KOPT-K1 (cell line): Measurements from ENCODE around the gene CELSR3.

Source experiments
- H3K27ac ChIP-seq: fragments of 200-600 bp; sonication (generic); 2 replicates; pipeline ENCODE4 v1.5.1; 2016; ENCODE audit warnings: antibody characterized with exemption, mild to moderate bottlenecking, low read depth, low read length; ENCODE audit not compliant: poor library complexity, severe bottlenecking
- H3K36me3 ChIP-seq: fragments of 200-600 bp; sonication (generic); 2 replicates; pipeline ENCODE4 v1.5.1; 2017; ENCODE audit warnings: antibody characterized with exemption, mild to moderate bottlenecking, low read length, moderate library complexity; ENCODE audit not compliant: insufficient read depth
- H3K9me3 ChIP-seq: fragments of 200-600 bp; sonication (generic); 2 replicates; pipeline ENCODE4 v1.5.1; 2017; ENCODE audit warnings: antibody characterized with exemption, low read length, mild to moderate bottlenecking; ENCODE audit not compliant: insufficient read depth, poor library complexity, severe bottlenecking

Gene CELSR3

GRCh38 chr3:48596676-48597407 lies 65.8 kb downstream of the CELSR3 start:
- peaks cover 53% of the 10 kb centered on the region for H3K36me3 ChIP-seq
- H3K27ac ChIP-seq = no peak overlapping the region
- H3K9me3 ChIP-seq = no peaks in the 10 kb centered on the region

DNA sequence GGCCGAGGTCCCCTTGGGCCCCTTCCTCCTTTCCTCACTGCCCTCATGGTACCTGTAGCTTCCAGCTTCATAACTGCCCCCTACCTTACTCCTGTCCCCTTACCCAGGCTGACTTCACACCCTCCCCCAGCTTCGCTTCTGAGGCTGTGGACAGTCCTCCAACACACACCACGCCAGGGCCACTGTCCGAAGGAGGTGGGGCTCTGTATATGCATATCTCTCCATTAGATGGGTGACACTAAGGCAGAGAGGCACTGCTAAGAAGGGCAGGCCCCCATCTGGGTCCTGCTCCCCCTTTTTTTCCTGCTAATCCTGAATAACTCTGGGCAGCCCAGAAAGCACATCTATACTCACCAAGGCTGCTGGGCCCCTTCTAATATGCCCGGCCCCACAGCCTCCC lies 66.5 kb downstream of the CELSR3 start:
- Histone ChIP-seq H3K27ac (no peak overlapping the region), H3K9me3 (no peaks in the 10 kb centered on the region), H3K36me3 (peaks cover 46% of the 10 kb centered on the region)

- Histone ChIP-seq H3K27ac (no peak overlapping the region), H3K9me3 (no peaks in the 10 kb centered on the region), H3K36me3 (peaks cover 41% of the 10 kb centered on the region)
These were observed 67.1 kb downstream of the CELSR3 start for GRCh38 chr3:48595526-48596121.

- H3K27ac ChIP-seq = no peak within 1 kb of the TSS
- no peaks in the 10 kb centered on the region for H3K9me3 ChIP-seq
- H3K36me3 ChIP-seq = peaks cover 36% of the 10 kb centered on the region
These were observed 67.6 kb downstream of the CELSR3 start, which contains the start of gene COL7A1 for GRCh38 chr3:48595075-48595525. Gene COL7A1, minus strand, starts transcription at chr3:48595329. Its CDS starts 170 bp downstream, at chr3:48595159.

DNA sequence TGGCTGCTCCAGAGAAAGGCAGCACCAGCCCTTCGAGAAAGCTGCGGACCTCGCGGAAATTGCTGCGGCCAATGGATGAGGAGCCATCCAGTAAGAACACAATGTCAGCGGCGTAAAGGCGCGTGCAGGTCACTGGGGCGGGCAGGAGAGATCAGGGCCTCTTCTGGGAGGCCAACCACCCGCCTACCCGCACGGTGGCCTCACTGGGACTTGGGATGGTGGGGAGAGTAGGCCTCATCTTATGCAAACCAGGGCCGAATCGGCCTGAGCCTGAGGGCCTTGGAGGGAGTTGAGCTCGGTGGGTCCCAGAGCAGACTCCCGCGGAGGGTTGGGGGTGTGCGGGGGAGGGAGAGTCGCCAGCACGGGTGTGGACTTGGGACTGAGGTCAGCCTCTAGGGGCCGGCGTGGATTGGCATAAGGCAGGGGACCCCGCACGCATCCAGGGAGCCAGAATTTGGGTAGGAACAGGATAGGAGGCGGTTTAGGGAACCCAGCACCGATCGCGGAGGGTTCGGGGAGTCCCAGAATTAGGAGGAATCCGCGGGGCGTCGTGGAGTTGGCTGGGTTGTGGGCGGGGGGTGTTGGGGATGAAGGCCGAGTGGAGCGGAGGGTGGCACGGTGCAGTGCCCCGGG lies 68.2 kb downstream of the CELSR3 start:
- H3K27ac ChIP-seq = no peak overlapping the region
- H3K36me3 ChIP-seq = peaks cover 30% of the 10 kb centered on the region
- no peaks in the 10 kb centered on the region for H3K9me3 ChIP-seq

- no peak overlapping the region for H3K27ac ChIP-seq
- H3K36me3 ChIP-seq = peaks cover 18% of the 10 kb centered on the region
- no peaks in the 10 kb centered on the region for H3K9me3 ChIP-seq
These were observed 69.3 kb downstream of the CELSR3 start for GRCh38 chr3:48593337-48593736.

- Histone ChIP-seq H3K27ac (no peak overlapping the region), H3K36me3 (peaks cover 11% of the 10 kb centered on the region; the same call in 1 of the 2 replicates)
These were observed 70.1 kb downstream of the CELSR3 start for GRCh38 chr3:48592519-48593087.

DNA sequence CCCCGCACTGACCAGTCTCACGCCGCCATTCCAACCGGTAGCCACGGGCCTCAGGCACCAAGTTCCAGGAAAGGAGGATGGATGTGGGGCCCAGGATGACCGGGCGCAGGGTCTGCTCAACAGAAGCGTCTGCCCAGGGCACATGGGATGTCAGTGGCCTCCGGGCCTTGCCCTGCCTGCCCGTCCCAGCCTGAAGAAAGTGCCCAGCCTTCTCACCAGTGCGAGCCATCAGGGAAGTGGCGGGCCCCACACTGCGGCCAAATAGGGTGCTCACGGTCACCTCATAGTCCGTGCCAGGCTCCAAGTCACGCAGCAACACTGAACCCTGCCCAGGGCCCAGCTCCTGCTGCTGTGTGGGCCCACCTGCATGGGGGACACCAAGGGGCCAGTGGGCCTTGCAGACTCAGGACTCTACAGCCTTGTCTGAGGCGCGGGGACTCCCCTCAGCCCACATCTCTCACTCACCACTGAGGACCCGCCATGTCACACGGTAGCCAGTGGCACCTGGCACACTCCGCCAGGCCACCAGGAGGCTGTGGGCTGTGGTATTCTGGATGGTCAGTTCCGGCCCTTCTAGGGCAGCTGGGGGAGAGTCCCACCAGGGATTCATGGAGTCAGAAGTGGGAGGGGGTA lies 70.7 kb downstream of the CELSR3 start:
- Histone ChIP-seq H3K36me3 (peaks cover 5% of the 10 kb centered on the region; the same call in 1 of the 2 replicates), H3K9me3 (no peaks in the 10 kb centered on the region), H3K27ac (no peak overlapping the region)

More at GRCh38 chr3:48592519-48593087, 70.1 kb downstream of the CELSR3 start:
- H3K9me3 ChIP-seq = no peaks in the 10 kb centered on the region

GRCh38 chr3:48591436-48591835 lies 71.2 kb downstream of the CELSR3 start:
- Histone ChIP-seq H3K36me3 (no peaks in the 10 kb centered on the region), H3K27ac (no peak overlapping the region), H3K9me3 (no peaks in the 10 kb centered on the region)

- H3K27ac ChIP-seq = no peak overlapping the region
- no peaks in the 10 kb centered on the region for H3K36me3 ChIP-seq
These were observed 74.5 kb downstream of the CELSR3 start for GRCh38 chr3:48588230-48588629.

DNA sequence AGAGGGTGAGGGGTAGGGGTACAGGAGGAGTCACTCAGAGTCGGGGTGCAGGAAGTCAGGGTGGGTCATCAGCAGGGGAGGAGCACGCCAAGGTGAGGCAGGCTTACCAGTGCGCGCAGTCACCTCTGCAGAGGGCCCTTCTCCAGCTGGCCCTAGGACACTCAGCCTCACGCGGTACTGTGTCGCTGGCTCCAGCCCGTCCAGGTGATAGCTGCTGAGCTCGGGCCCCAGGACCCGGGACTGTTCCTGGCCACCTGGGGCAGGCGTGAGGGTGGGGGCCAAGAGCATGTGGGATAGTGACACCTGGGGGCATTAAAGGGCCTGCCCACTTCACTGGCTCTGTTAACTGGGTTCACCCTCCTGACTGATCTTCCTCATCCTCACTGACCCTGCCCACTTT lies 75.0 kb downstream of the CELSR3 start:
- Histone ChIP-seq H3K9me3 (no peaks in the 10 kb centered on the region), H3K36me3 (no peaks in the 10 kb centered on the region), H3K27ac (no peak overlapping the region)

More at GRCh38 chr3:48588230-48588629, 74.5 kb downstream of the CELSR3 start:
- no peaks in the 10 kb centered on the region for H3K9me3 ChIP-seq
